ENCODE measurements around the gene GRM2. TPM values are rescaled to one million over a fixed set of nuclear protein-coding genes. Genes with fewer than 3 reads are reported as not detected.

GRM2 gene
- total and polyA plus RNA-seq, 2 of the 8 experiments (the other 6 are each of a cell fraction or from before 2014, with no cell fraction given) = 3.9 to 10.5 TPM

DNA sequence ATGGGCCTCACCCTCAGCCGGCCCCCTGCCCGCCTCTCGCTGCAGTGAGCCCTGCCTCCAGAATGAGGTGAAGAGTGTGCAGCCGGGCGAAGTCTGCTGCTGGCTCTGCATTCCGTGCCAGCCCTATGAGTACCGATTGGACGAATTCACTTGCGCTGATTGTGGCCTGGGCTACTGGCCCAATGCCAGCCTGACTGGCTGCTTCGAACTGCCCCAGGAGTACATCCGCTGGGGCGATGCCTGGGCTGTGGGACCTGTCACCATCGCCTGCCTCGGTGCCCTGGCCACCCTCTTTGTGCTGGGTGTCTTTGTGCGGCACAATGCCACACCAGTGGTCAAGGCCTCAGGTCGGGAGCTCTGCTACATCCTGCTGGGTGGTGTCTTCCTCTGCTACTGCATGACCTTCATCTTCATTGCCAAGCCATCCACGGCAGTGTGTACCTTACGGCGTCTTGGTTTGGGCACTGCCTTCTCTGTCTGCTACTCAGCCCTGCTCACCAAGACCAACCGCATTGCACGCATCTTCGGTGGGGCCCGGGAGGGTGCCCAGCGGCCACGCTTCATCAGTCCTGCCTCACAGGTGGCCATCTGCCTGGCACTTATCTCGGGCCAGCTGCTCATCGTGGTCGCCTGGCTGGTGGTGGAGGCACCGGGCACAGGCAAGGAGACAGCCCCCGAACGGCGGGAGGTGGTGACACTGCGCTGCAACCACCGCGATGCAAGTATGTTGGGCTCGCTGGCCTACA is 8.5 kb downstream of the GRM2 start (continued):
- TF ChIP-seq, protein P1, sequence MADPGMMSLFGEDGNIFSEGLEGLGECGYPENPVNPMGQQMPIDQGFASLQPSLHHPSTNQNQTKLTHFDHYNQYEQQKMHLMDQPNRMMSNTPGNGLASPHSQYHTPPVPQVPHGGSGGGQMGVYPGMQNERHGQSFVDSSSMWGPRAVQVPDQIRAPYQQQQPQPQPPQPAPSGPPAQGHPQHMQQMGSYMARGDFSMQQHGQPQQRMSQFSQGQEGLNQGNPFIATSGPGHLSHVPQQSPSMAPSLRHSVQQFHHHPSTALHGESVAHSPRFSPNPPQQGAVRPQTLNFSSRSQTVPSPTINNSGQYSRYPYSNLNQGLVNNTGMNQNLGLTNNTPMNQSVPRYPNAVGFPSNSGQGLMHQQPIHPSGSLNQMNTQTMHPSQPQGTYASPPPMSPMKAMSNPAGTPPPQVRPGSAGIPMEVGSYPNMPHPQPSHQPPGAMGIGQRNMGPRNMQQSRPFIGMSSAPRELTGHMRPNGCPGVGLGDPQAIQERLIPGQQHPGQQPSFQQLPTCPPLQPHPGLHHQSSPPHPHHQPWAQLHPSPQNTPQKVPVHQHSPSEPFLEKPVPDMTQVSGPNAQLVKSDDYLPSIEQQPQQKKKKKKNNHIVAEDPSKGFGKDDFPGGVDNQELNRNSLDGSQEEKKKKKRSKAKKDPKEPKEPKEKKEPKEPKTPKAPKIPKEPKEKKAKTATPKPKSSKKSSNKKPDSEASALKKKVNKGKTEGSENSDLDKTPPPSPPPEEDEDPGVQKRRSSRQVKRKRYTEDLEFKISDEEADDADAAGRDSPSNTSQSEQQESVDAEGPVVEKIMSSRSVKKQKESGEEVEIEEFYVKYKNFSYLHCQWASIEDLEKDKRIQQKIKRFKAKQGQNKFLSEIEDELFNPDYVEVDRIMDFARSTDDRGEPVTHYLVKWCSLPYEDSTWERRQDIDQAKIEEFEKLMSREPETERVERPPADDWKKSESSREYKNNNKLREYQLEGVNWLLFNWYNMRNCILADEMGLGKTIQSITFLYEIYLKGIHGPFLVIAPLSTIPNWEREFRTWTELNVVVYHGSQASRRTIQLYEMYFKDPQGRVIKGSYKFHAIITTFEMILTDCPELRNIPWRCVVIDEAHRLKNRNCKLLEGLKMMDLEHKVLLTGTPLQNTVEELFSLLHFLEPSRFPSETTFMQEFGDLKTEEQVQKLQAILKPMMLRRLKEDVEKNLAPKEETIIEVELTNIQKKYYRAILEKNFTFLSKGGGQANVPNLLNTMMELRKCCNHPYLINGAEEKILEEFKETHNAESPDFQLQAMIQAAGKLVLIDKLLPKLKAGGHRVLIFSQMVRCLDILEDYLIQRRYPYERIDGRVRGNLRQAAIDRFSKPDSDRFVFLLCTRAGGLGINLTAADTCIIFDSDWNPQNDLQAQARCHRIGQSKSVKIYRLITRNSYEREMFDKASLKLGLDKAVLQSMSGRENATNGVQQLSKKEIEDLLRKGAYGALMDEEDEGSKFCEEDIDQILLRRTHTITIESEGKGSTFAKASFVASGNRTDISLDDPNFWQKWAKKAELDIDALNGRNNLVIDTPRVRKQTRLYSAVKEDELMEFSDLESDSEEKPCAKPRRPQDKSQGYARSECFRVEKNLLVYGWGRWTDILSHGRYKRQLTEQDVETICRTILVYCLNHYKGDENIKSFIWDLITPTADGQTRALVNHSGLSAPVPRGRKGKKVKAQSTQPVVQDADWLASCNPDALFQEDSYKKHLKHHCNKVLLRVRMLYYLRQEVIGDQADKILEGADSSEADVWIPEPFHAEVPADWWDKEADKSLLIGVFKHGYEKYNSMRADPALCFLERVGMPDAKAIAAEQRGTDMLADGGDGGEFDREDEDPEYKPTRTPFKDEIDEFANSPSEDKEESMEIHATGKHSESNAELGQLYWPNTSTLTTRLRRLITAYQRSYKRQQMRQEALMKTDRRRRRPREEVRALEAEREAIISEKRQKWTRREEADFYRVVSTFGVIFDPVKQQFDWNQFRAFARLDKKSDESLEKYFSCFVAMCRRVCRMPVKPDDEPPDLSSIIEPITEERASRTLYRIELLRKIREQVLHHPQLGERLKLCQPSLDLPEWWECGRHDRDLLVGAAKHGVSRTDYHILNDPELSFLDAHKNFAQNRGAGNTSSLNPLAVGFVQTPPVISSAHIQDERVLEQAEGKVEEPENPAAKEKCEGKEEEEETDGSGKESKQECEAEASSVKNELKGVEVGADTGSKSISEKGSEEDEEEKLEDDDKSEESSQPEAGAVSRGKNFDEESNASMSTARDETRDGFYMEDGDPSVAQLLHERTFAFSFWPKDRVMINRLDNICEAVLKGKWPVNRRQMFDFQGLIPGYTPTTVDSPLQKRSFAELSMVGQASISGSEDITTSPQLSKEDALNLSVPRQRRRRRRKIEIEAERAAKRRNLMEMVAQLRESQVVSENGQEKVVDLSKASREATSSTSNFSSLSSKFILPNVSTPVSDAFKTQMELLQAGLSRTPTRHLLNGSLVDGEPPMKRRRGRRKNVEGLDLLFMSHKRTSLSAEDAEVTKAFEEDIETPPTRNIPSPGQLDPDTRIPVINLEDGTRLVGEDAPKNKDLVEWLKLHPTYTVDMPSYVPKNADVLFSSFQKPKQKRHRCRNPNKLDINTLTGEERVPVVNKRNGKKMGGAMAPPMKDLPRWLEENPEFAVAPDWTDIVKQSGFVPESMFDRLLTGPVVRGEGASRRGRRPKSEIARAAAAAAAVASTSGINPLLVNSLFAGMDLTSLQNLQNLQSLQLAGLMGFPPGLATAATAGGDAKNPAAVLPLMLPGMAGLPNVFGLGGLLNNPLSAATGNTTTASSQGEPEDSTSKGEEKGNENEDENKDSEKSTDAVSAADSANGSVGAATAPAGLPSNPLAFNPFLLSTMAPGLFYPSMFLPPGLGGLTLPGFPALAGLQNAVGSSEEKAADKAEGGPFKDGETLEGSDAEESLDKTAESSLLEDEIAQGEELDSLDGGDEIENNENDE (IDR thresholded peaks at IDR 0.05; ENCODE audit: insufficient replicate concordance, low read length) = no peak
- TF ChIP-seq HDAC2 (IDR thresholded peaks at IDR 0.05; ENCODE audit: borderline replicate concordance in 1 of 2, low read depth in 2 of 2, low read length in 2 of 2) = no peak
- no peak for TF ChIP-seq POU5F1 (IDR thresholded peaks at IDR 0.05; ENCODE audit: low read depth, low read length)
- no peak for TF ChIP-seq TAF7 (optimal IDR thresholded peaks at IDR 0.05; ENCODE audit: borderline replicate concordance, low read depth, low read length)
- no peak for TF ChIP-seq TEAD4 (IDR thresholded peaks at IDR 0.05; ENCODE audit: low read depth, low read length)
- no peak for TF ChIP-seq RNF2 (IDR thresholded peaks at IDR 0.05; ENCODE audit: borderline replicate concordance, low read depth, low read length, missing control alignments, poor library complexity, severe bottlenecking)

Measured in H1 (cell line).